ENCODE data around the gene SUSD3. TPM values are rescaled to one million over a fixed set of nuclear protein-coding genes. Genes with fewer than 3 reads are reported as not detected.

The SUSD3 gene
- total and polyA plus RNA-seq, 11 donors: 0.29 to 5.2 (median 0.53) TPM; not detected in 3

DNA sequence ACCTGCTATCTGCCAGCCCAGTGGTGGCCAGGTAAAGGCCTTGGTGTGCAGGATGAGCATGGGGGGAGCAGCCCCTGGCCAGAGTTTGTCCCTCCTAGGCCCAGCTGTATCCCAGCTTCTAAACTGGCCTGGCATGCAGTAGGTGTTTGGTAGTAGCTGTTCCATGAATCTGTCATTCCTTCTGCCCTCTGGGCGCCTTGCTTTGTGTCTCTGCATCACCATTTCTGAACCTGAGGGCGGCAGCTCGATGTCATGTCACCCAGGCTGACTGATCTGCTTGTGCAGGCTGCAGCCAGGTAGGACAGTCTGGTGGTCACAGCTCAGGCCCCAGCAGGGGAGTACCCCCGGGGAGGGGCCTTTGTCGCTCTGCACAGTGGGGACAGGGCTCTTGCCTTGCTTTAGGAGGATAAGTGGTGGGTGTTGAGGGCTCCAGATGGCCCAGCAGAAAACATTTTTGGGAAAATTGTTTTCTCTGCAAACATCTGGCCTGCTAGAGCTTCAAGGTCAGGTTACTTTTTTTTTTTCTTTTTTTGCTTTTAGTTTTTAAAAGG, 4.6 kb upstream of the SUSD3 start:
- Histone ChIP-seq H3K4me3 (no peak overlapping the region), H3K36me3 (no peaks in the 10 kb centered on the region), H3K27ac (no peak overlapping the region), H3K4me1 (peaks cover 0 to 25% (median 13%) of the 10 kb centered on the region in 12 donors), H3K9me3 (no peaks in the 10 kb centered on the region), H3K27me3 (peaks cover 0 to 7% (median 0%) of the 10 kb centered on the region in 9 donors)
- TF ChIP-seq POLR2A (IDR thresholded peaks at IDR 0.05) (no peak), CTCF (IDR thresholded peaks at IDR 0.05) (no peak)
- 91 to 97% (median 95%) methylated on average over 4 to 5 of the region's 5 CpGs for WGBS, 4 donors
- peak in 1 of 5 donors; percentile 48 for DNase-seq
- intact Hi-C loops (cut with DNase I): loop anchor here in 1 of 10 donors (5.0 kb wide), 1 partner anchor 43 kb away; the partner anchor contains the start of gene CARD19
- no peak for ATAC-seq

DNA sequence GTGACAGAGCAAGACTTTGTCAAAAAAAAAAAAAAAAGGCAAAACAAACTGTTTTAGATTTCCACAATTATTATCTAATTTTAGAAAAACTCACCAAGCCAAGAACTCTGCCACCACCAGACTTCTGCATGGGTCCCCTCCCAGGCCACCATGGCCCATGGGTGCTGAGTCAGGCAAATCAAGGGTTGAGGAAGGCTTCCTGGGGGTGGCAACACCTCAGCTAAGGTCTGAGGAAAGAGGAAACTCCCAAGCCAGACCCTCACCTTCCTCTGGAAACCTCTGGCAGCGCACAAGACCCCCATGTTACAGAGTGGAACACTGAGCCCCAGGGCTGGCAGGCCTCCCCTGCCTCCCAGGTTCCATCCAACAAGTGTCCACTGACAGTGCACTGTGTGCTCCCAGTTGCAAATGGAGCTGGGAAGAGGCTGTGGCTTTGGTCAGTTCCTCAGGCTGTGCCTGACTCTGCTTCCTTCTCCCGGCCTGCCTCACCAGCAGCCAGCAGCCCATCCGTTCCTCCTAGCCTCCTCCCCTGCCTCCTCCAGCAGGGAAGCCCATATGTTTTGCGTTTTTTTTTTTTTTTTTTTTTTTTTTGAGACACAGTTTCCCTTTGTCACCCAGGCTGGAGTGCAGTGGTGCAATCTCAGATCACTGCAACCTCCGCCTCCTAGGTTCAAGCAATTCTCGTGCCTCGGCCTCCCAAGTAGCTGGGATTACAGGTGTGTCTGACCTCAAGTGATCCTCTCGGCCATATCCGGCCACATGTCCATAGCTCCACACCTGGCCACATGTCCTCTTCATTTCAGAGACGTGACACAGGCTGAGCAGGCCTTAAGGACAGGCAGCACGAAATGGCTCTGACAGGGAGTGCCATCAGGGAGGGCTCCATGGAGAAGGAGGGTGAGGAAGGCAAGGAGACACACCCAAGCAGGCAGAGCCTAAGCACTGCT, 3.5 kb upstream of the SUSD3 start:
- H3K27ac ChIP-seq: peak overlapping the region in 1 of 12 donors; percentile 25
- no peaks in the 10 kb centered on the region for H3K9me3 ChIP-seq
- H3K36me3 ChIP-seq: no peaks in the 10 kb centered on the region
- no peak for TF ChIP-seq CTCF (IDR thresholded peaks at IDR 0.05)
- TF ChIP-seq POLR2A (IDR thresholded peaks at IDR 0.05): no peak
- H3K4me1 ChIP-seq: peaks cover 0 to 36% (median 19%) of the 10 kb centered on the region in 12 donors
- WGBS, 4 donors: 81 to 83% (median 82%) methylated on average over 10 to 11 of the region's 11 CpGs
- peak in 1 of 4 donors; percentile 30 for ATAC-seq
- DNase-seq: peak in 2 of 5 donors; percentile 42 to 63
- intact Hi-C loops (cut with DNase I): loop anchor here in 2 of 10 donors (5.0 kb wide), 2 partner anchors 37 to 42 kb away; partner anchors contain the start of gene CARD19 (in 1 of the 2)
- H3K4me3 ChIP-seq: no peak overlapping the region
- H3K27me3 ChIP-seq: peaks cover 0 to 15% (median 0%) of the 10 kb centered on the region in 9 donors

DNA sequence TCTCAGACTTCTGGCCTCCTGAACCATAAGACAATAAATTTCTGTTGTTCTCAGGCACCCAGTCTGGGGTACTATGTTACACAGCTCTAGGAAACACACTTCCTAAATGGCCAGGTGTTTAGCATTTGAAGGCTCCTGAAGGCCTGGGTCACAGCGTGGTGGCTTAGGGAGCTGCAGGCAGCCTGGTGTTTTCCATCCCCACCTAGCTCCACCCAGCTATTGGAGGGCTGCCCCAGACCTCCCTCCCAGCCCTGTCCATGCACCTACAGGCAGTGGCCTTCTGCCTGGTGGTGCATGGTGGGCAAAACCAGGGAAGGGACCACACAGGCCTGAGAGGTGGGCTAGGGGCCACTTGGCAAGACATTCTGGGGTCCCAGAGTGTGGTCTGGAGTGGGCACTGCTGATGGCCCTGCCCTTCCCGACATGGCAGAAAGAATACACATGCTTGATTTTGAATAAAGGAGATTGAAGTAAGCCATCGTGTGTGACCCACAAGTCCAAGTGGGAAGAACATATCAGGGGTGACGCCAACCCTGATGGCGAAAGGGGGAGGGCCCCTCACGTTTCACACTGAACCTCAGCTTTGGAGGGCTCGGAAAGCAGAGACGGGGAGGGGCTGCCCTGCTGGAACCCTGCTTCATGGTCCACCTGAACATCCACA, 1.3 kb upstream of the SUSD3 start:
- H3K4me3 ChIP-seq: no peak overlapping the region
- no peak for DNase-seq
- TF ChIP-seq POLR2A (IDR thresholded peaks at IDR 0.05): no peak
- peaks cover 0 to 15% (median 0%) of the 10 kb centered on the region in 9 donors for H3K27me3 ChIP-seq
- no peaks in the 10 kb centered on the region for H3K36me3 ChIP-seq
- ATAC-seq: no peak
- H3K4me1 ChIP-seq: peaks cover 0 to 57% (median 11%) of the 10 kb centered on the region in 12 donors
- WGBS, 4 donors: 84 to 98% (median 92%) methylated on average over 8 of the region's 8 CpGs
- intact Hi-C loops (cut with DNase I): loop anchor here in 1 of 10 donors (5.0 kb wide), 1 partner anchor 35 kb away; no protein-coding TSS in a partner anchor
- H3K27ac ChIP-seq: no peak overlapping the region
- H3K9me3 ChIP-seq: no peaks in the 10 kb centered on the region

DNA sequence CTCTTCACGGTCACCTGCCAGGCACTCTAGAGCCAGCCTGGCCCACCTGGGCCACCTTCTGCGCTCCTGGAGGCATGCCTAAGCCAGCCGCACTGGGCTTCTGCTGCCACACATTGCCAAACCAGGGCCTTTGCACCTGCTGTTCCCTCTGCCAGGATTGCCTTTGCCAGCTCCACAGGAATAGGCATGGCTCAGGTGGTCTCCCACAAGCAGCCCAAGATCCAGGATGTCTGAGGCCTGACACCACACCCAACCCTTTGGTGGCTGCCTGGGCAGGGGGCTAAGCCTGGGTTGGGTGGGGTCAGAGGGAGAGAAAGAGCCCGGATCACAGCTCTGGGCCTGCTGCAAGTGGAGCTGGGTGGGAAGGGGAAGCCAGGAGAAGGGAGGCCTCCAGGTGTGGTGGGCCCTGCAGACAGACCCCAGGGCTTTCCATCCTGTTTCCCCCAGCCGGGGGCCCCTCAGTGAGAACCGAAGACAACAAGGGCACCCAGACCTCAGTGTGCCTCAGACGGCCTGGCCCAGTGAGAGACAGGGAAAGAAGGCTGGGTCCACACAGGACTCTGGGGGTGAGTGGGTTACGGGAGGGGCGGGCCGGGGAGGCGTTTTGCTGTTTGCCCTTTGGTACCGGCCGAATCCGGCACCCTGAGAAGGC, 672 bp upstream of the SUSD3 start:
- no peaks in the 10 kb centered on the region for H3K9me3 ChIP-seq
- ATAC-seq (no peak), DNase-seq (no peak)
- peaks cover 0 to 62% (median 10%) of the 10 kb centered on the region in 12 donors for H3K4me1 ChIP-seq
- H3K27ac ChIP-seq: peak overlapping the region in 1 of 12 donors; percentile 34
- H3K4me3 ChIP-seq: peak overlapping the region in 3 of 12 donors; percentile 56 to 67 (median 61)
- intact Hi-C loops (cut with DNase I): loop anchor here in 1 of 10 donors (5.0 kb wide), 1 partner anchor 34 kb away; no protein-coding TSS in a partner anchor
- peaks cover 0 to 15% (median 0%) of the 10 kb centered on the region in 9 donors for H3K27me3 ChIP-seq
- no peaks in the 10 kb centered on the region for H3K36me3 ChIP-seq
- no peak for TF ChIP-seq CTCF (IDR thresholded peaks at IDR 0.05)
- WGBS, 4 donors: 68 to 76% (median 69%) methylated on average over 12 to 14 of the region's 14 CpGs
